Suprapubic skin (tissue), 4 donors: Measurements from ENCODE around the gene HCN4.

Experiments
- CTCF ChIP-seq, 2 donors: fragments of 200-600 bp in 1 of 2; fragments of 450-650 bp in 1 of 2; sonication (generic) in 1 of 2; IDR thresholded peaks; one replicate each; pipeline ENCODE4 v1.5.1; 2016 to 2019; ENCODE audit warnings: antibody characterized with exemption in 2 of 2, mild to moderate bottlenecking in 1 of 2, moderate library complexity in 1 of 2
- EP300 ChIP-seq: sonication (generic); formaldehyde crosslinking; IDR thresholded peaks from one replicate; pipeline ENCODE4 v1.6.1; 2017; ENCODE audit warnings: antibody characterized with exemption
- POLR2A ChIP-seq, 2 donors: fragments of 450-650 bp; IDR thresholded peaks; one replicate each; pipeline ENCODE4 v1.6.1; 2017; ENCODE audit warnings: antibody characterized with exemption in 2 of 2, mild to moderate bottlenecking in 2 of 2, moderate library complexity in 2 of 2
- POLR2AphosphoS5 ChIP-seq, 3 donors: sonication (generic); formaldehyde crosslinking; IDR thresholded peaks; one replicate each; pipeline ENCODE4 v1.6.1; 2017; ENCODE audit warnings: antibody characterized with exemption in 3 of 3

DNA sequence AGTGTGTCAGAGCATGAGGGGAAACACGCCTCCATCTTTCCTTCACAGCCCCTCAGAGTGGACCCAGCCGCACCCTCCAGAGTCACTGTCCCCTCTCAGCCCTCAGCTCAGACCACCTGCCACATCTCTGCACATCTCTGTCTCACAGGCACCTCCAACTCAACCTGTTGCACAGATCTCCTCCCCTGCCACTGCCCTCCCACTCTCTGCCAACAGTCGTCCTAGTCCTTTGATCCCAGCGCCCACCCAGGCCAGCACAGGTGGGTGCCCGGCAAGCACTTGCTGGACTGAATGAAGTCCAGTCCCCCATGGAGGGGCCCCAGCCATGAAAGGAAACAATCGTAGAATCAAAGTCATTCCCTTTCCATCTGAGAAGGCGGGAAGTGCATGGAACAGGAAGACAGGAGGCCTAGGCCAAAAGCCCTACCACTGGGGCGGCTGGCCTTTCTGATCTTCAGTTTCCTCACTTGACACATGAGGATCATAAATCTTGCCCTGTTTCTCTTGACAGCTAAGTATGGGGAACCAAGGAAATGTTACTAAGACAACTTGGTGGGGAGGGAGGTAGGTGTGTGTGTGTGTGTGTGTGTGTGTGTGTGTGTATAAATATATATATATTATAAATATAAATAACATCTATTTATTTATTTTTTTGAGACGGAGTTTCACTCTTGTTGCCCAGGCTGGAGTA lies 28.1 kb downstream of the HCN4 start:
- no peak for TF ChIP-seq POLR2AphosphoS5 (IDR thresholded peaks at IDR 0.05)
- TF ChIP-seq CTCF (IDR thresholded peaks at IDR 0.05), result no peak
- no peak for TF ChIP-seq EP300
- no peak for TF ChIP-seq POLR2A (IDR thresholded peaks at IDR 0.05)
